ENCODE data around the gene TEX55. TPM values are rescaled to one million over a fixed set of nuclear protein-coding genes. Genes with fewer than 3 reads are reported as not detected.

TEX55 gene
- total RNA-seq, 1 experiment from 2014 or later, result not detected

- BruUV-seq (replicated peaks), result no TSS peak
- in situ Hi-C loops (cut with HindIII; ENCODE audit: low pct_unique_long_range_greater_than_20kb, low sequenced_read_pairs) (no loop called here), intact Hi-C loops (cut with micrococcal nuclease; ENCODE audit: unreplicated experiment) (no loop called here)
- POLR2A ChIA-PET, result no interaction called here
- Histone ChIP-seq H3K27ac (ENCODE audit: low read length) (no peak overlapping the region), H3K36me3 (ENCODE audit: control insufficient read depth, insufficient read depth, low read length) (no peaks in the 10 kb centered on the region), H3K9me3 (ENCODE audit: control insufficient read depth, insufficient read depth, low read depth, low read length) (no peaks in the 10 kb centered on the region), H3K27me3 (ENCODE audit: control insufficient read depth, insufficient read depth, low read length) (no peaks in the 10 kb centered on the region), H3K4me1 (ENCODE audit: control insufficient read depth, insufficient read depth, low read length) (no peaks in the 10 kb centered on the region), H3K4me3 (ENCODE audit: low read depth in 2 of 2, low read length in 2 of 2) (no peak overlapping the region)
- ATAC-seq (peak; percentile 60), DNase-seq (ENCODE audit: low read depth, low spot score) (no peak)
- TF ChIP-seq POLR2AphosphoS5 (IDR thresholded peaks at IDR 0.05; ENCODE audit: low read depth, low read length), result no peak
- TF ChIP-seq SIN3A (IDR thresholded peaks at IDR 0.05; ENCODE audit: borderline replicate concordance, insufficient read depth, low read depth, low read length), result no peak
- TF ChIP-seq REST (IDR thresholded peaks at IDR 0.05; ENCODE audit: insufficient read depth in 1 of 2, low read depth in 2 of 2, low read length in 1 of 2), result no peak
- no peak for TF ChIP-seq CTCF (IDR thresholded peaks at IDR 0.05)
- TF ChIP-seq TCF7L2 (IDR thresholded peaks at IDR 0.05; ENCODE audit: low read depth, low read length), result no peak
- CTCF ChIA-PET, result no interaction called here
Measured at GRCh38 chr3:119194237-119195150, 48.5 kb downstream of the TEX55 start.

- CTCF ChIA-PET, result no interaction called here
- H3K9me3 ChIP-seq (ENCODE audit: control insufficient read depth, insufficient read depth, low read depth, low read length), result no peaks in the 10 kb centered on the region
- no peaks in the 10 kb centered on the region for H3K27me3 ChIP-seq (ENCODE audit: control insufficient read depth, insufficient read depth, low read length)
- no TSS peak for BruUV-seq (replicated peaks)
- no peak overlapping the region for H3K27ac ChIP-seq (ENCODE audit: low read length)
- in situ Hi-C loops (cut with HindIII; ENCODE audit: low pct_unique_long_range_greater_than_20kb, low sequenced_read_pairs) (no loop called here), intact Hi-C loops (cut with micrococcal nuclease; ENCODE audit: unreplicated experiment) (no loop called here)
- DNase-seq (ENCODE audit: low read depth, low spot score) (no peak), ATAC-seq (peak; percentile 47)
- H3K4me3 ChIP-seq (ENCODE audit: low read depth in 2 of 2, low read length in 2 of 2), result no peak overlapping the region
- no peaks in the 10 kb centered on the region for H3K4me1 ChIP-seq (ENCODE audit: control insufficient read depth, insufficient read depth, low read length)
- POLR2A ChIA-PET, result no interaction called here
- TF ChIP-seq TCF7L2 (IDR thresholded peaks at IDR 0.05; ENCODE audit: low read depth, low read length) (no peak), POLR2AphosphoS5 (IDR thresholded peaks at IDR 0.05; ENCODE audit: low read depth, low read length) (no peak), REST (IDR thresholded peaks at IDR 0.05; ENCODE audit: insufficient read depth in 1 of 2, low read depth in 2 of 2, low read length in 1 of 2) (no peak), SIN3A (IDR thresholded peaks at IDR 0.05; ENCODE audit: borderline replicate concordance, insufficient read depth, low read depth, low read length) (no peak), CTCF (IDR thresholded peaks at IDR 0.05) (no peak)
- H3K36me3 ChIP-seq (ENCODE audit: control insufficient read depth, insufficient read depth, low read length), result no peaks in the 10 kb centered on the region
Measured at GRCh38 chr3:119195151-119195476, 49.1 kb downstream of the TEX55 start.
